ENCODE data around the gene KRT77.
A peak's percentile ranks its signal among the peaks of the same experiment; 100 is the strongest.

The KRT77 gene

GRCh38 chr12:52659395-52659794 is 43.9 kb downstream of the KRT77 start:
- TF ChIP-seq CTCF (conservative IDR thresholded peaks at IDR 0.05; ENCODE audit: control insufficient read depth, insufficient read depth, low read depth, low read length): no peak

GRCh38 chr12:52658196-52658595 is 45.1 kb downstream of the KRT77 start:
- no peak for DNase-seq (ENCODE audit: low read depth)
- TF ChIP-seq CTCF (conservative IDR thresholded peaks at IDR 0.05; ENCODE audit: control insufficient read depth, insufficient read depth, low read depth, low read length): no peak
- no peak overlapping the region for H3K4me3 ChIP-seq (ENCODE audit: control insufficient read depth, low read depth, low read length)

More at GRCh38 chr12:52659395-52659794, 43.9 kb downstream of the KRT77 start:
- DNase-seq (ENCODE audit: low read depth): no peak
- no peak overlapping the region for H3K4me3 ChIP-seq (ENCODE audit: control insufficient read depth, low read depth, low read length)

GRCh38 chr12:52657250-52657902 is 45.9 kb downstream of the KRT77 start:
- no peak for TF ChIP-seq CTCF (conservative IDR thresholded peaks at IDR 0.05; ENCODE audit: control insufficient read depth, insufficient read depth, low read depth, low read length)
- DNase-seq (ENCODE audit: low read depth): no peak
- no peak overlapping the region for H3K4me3 ChIP-seq (ENCODE audit: control insufficient read depth, low read depth, low read length)

GRCh38 chr12:52656616-52657015 is 46.7 kb downstream of the KRT77 start:
- TF ChIP-seq CTCF (conservative IDR thresholded peaks at IDR 0.05; ENCODE audit: control insufficient read depth, insufficient read depth, low read depth, low read length): no peak
- no peak overlapping the region for H3K4me3 ChIP-seq (ENCODE audit: control insufficient read depth, low read depth, low read length)

GRCh38 chr12:52655720-52656124 is 47.6 kb downstream of the KRT77 start:
- H3K4me3 ChIP-seq (ENCODE audit: control insufficient read depth, low read depth, low read length): no peak overlapping the region
- DNase-seq (ENCODE audit: low read depth): no peak
- no peak for TF ChIP-seq CTCF (conservative IDR thresholded peaks at IDR 0.05; ENCODE audit: control insufficient read depth, insufficient read depth, low read depth, low read length)

More at GRCh38 chr12:52656616-52657015, 46.7 kb downstream of the KRT77 start:
- DNase-seq (ENCODE audit: low read depth): no peak

GRCh38 chr12:52655251-52655650 is 48.1 kb downstream of the KRT77 start:
- TF ChIP-seq CTCF (conservative IDR thresholded peaks at IDR 0.05; ENCODE audit: control insufficient read depth, insufficient read depth, low read depth, low read length): no peak
- no peak overlapping the region for H3K4me3 ChIP-seq (ENCODE audit: control insufficient read depth, low read depth, low read length)
- peak; percentile 3 for DNase-seq (ENCODE audit: low read depth)

Measured in fibroblast of mammary gland (primary cell).